ENCODE results near the gene ESR1. TPM values are rescaled to one million over a fixed set of nuclear protein-coding genes. Genes with fewer than 3 reads are reported as not detected.

ESR1 gene
- total and polyA plus RNA-seq, 9 of the 15 experiments (the other 6 are each of a cell fraction or from before 2014, with no cell fraction given) = 0.03 to 0.27 (median 0.08) TPM; not detected in 1

- in situ Hi-C loops (cut with MboI) (no loop called here), intact Hi-C loops (cut with micrococcal nuclease) (no loop called here)
- WGBS (ENCODE audit: insufficient coverage, low coverage, missing lambda C conversion rate) = 0% methylated on average over 9 of the region's 9 CpGs
- FAIRE-seq = no peak
- Histone ChIP-seq H3K27ac (ENCODE audit: extremely low read depth, low read depth, low read length) (no peak overlapping the region), H2AFZ (ENCODE audit: low read depth, low read length) (no peak overlapping the region), H3K9me1 (ENCODE audit: control insufficient read depth, insufficient read depth, low read length) (no peaks in the 10 kb centered on the region), H3K4me3 (no peak overlapping the region), H3K4me1 (replicated peaks in 1 of 2; ENCODE audit: control insufficient read depth in 2 of 2, insufficient read depth in 2 of 2, low read length in 2 of 2) (peaks cover 0 to 7% of the 10 kb centered on the region in 2 experiments; a peak in 1 of 5 replicates), H3K9me3 (replicated peaks; ENCODE audit: control insufficient read depth, insufficient read depth, low read depth, low read length) (no peaks in the 10 kb centered on the region), H4K20me1 (replicated peaks; ENCODE audit: control insufficient read depth, insufficient read depth, low read length) (no peaks in the 10 kb centered on the region), H3K27me3 (ENCODE audit: control insufficient read depth in 2 of 2, insufficient read depth in 2 of 2, low read length in 2 of 2) (peaks cover 10 to 21% of the 10 kb centered on the region in 2 experiments; a peak in 4 of 5 replicates), H3K36me3 (ENCODE audit: control insufficient read depth, insufficient read depth, low read length) (no peaks in the 10 kb centered on the region), H3K4me2 (ENCODE audit: insufficient read depth, low read length) (no peak overlapping the region), H3K9ac (ENCODE audit: insufficient read depth in 1 of 2, low read depth in 2 of 2, low read length in 2 of 2) (no peak overlapping the region), H3K79me2 (ENCODE audit: control insufficient read depth, insufficient read depth, low read length) (no peaks in the 10 kb centered on the region)
- TF ChIP-seq BRD9 (IDR thresholded peaks at IDR 0.05; ENCODE audit: low read depth, partially characterized antibody) (no peak), ZNF609 (CRISPR knock-in tag; IDR thresholded peaks at IDR 0.05; ENCODE audit: borderline replicate concordance) (no peak), TEAD1 (CRISPR knock-in tag; IDR thresholded peaks at IDR 0.05) (no peak), E2F8 (IDR thresholded peaks at IDR 0.05; ENCODE audit: low read depth, partially characterized antibody) (no peak), MEF2D (tag; conservative IDR thresholded peaks at IDR 0.05; ENCODE audit: low read depth) (no peak), CGGBP1 (CRISPR knock-in tag; IDR thresholded peaks at IDR 0.05) (no peak), ZKSCAN8 (CRISPR knock-in tag; IDR thresholded peaks at IDR 0.05) (no peak)
- ChIA-PET CTCF (ENCODE audit: low intra/inter-chr PET ratio) (no interaction called here), POLR2A (interaction anchor here (1.3 kb wide), 1 partner anchor 13 kb away, joined by 3 read pairs; no protein-coding TSS in a partner anchor)
- ATAC-seq = no peak
- no TSS peak for BruUV-seq (replicated peaks)
- no peak for DNase-seq (ENCODE audit: extremely low read depth in 1 of 4, low spot score in 3 of 4)
These were observed 3.7 kb upstream of the ESR1 start for GRCh38 chr6:151803743-151804142.
